HL-60/S4 (cell line): ENCODE data around the gene C10orf105.

Experiments used
- in situ Hi-C: fragments of 300-500 bp; cut with MboI; formaldehyde crosslinking; loops from 2 replicates; pipeline ENCODE4 v1.14.3; 2022; ENCODE audit warnings: low sequenced_read_pairs

Gene C10orf105

GRCh38 chr10:71717551-71717951 is 2.0 kb downstream of the C10orf105 start:
- in situ Hi-C loops = no loop called here

- in situ Hi-C loops = no loop called here
Observed at GRCh38 chr10:71717056-71717455, 2.5 kb downstream of the C10orf105 start.

GRCh38 chr10:71716426-71716825 is 3.2 kb downstream of the C10orf105 start:
- in situ Hi-C loops = no loop called here

- in situ Hi-C loops = no loop called here
Observed at GRCh38 chr10:71715860-71716259, 3.7 kb downstream of the C10orf105 start.

GRCh38 chr10:71715026-71715425 is 4.6 kb downstream of the C10orf105 start:
- in situ Hi-C loops = no loop called here

GRCh38 chr10:71714592-71714991 is 5.0 kb downstream of the C10orf105 start:
- in situ Hi-C loops = loop anchor here (5.0 kb wide), 1 partner anchor 392 kb away; no protein-coding TSS in a partner anchor

GRCh38 chr10:71714031-71714410 is 5.6 kb downstream of the C10orf105 start:
- in situ Hi-C loops = loop anchor here (5.0 kb wide), 1 partner anchor 392 kb away; no protein-coding TSS in a partner anchor

GRCh38 chr10:71713135-71714030 is 6.2 kb downstream of the C10orf105 start:
- in situ Hi-C loops = loop anchor here (5.0 kb wide), 1 partner anchor 391 kb away; no protein-coding TSS in a partner anchor

GRCh38 chr10:71712572-71713134 is 6.9 kb downstream of the C10orf105 start:
- in situ Hi-C loops = loop anchor here (5.0 kb wide), 1 partner anchor 390 kb away; no protein-coding TSS in a partner anchor

GRCh38 chr10:71712170-71712569 is 7.4 kb downstream of the C10orf105 start:
- in situ Hi-C loops = loop anchor here (5.0 kb wide), 1 partner anchor 390 kb away; no protein-coding TSS in a partner anchor

- in situ Hi-C loops = loop anchor here (5.0 kb wide), 1 partner anchor 389 kb away; no protein-coding TSS in a partner anchor
Observed at GRCh38 chr10:71711052-71711623, 8.4 kb downstream of the C10orf105 start.

GRCh38 chr10:71710519-71710918 is 9.1 kb downstream of the C10orf105 start:
- in situ Hi-C loops = loop anchor here (5.0 kb wide), 1 partner anchor 388 kb away; no protein-coding TSS in a partner anchor

- in situ Hi-C loops = no loop called here
Observed at GRCh38 chr10:71708897-71709882, 10.4 kb downstream of the C10orf105 start.

GRCh38 chr10:71708301-71708703 is 11.3 kb downstream of the C10orf105 start:
- in situ Hi-C loops = no loop called here

GRCh38 chr10:71707240-71707789 is 12.3 kb downstream of the C10orf105 start:
- in situ Hi-C loops = no loop called here

- in situ Hi-C loops = no loop called here
Observed at GRCh38 chr10:71706216-71707121, 13.1 kb downstream of the C10orf105 start.

- in situ Hi-C loops = no loop called here
Observed at GRCh38 chr10:71705582-71705981, 14.0 kb downstream of the C10orf105 start.

GRCh38 chr10:71704816-71705215 is 14.8 kb downstream of the C10orf105 start:
- in situ Hi-C loops = no loop called here

GRCh38 chr10:71703577-71703976 is 16.0 kb downstream of the C10orf105 start:
- in situ Hi-C loops = no loop called here
